Endodermal cell (in vitro differentiated cells): ENCODE measurements around the gene HADHB. TPM values are rescaled to one million over a fixed set of nuclear protein-coding genes. Genes with fewer than 3 reads are reported as not detected.

Source experiments
- DNase-seq: peaks from one replicate; pipeline ENCODE4 v3.0.0-alpha.2; 2017
- H3K27ac ChIP-seq: 2 replicates; pipeline ENCODE4 v1.5.1; 2013; ENCODE audit warnings: mild to moderate bottlenecking, low read depth, low read length, moderate library complexity
- H3K27me3 ChIP-seq: 2 replicates; pipeline ENCODE4 v1.6.1; 2013; ENCODE audit warnings: mild to moderate bottlenecking, low read length, moderate library complexity; ENCODE audit not compliant: insufficient read depth, control insufficient read depth, poor library complexity, severe bottlenecking
- H3K36me3 ChIP-seq: 2 replicates; pipeline ENCODE4 v1.7.0; 2013; ENCODE audit warnings: mild to moderate bottlenecking, low read length, moderate library complexity; ENCODE audit not compliant: control insufficient read depth, insufficient read depth
- H3K4me1 ChIP-seq: one replicate; pipeline ENCODE4 v1.7.0; 2013; ENCODE audit warnings: low read length; ENCODE audit not compliant: control insufficient read depth, insufficient read depth
- H3K4me3 ChIP-seq: 2 replicates; pipeline ENCODE4 v1.5.1; 2013; ENCODE audit warnings: mild to moderate bottlenecking, low read length, moderate library complexity
- H3K9ac ChIP-seq: 2 replicates; pipeline ENCODE4 v1.6.1; 2013; ENCODE audit warnings: mild to moderate bottlenecking, low read length, moderate library complexity; ENCODE audit not compliant: poor library complexity, severe bottlenecking; ENCODE audit errors: extremely low read depth
- H3K9me3 ChIP-seq: 2 replicates; pipeline ENCODE4 v1.6.1; 2013; ENCODE audit warnings: mild to moderate bottlenecking, low read length, moderate library complexity; ENCODE audit not compliant: control insufficient read depth
- H3K27ac Mint-ChIP-seq: 2 replicates; pipeline ENCODE4 v1.8.0; 2020; ENCODE audit warnings: mixed read lengths
- H3K27me3 Mint-ChIP-seq: 2 replicates; pipeline ENCODE4 v1.8.0; 2021; ENCODE audit warnings: mild to moderate bottlenecking, mixed read lengths; ENCODE audit not compliant: insufficient read depth
- H3K36me3 Mint-ChIP-seq: 2 replicates; pipeline ENCODE4 v1.8.0; 2020; ENCODE audit warnings: low read depth, mixed read lengths
- H3K4me1 Mint-ChIP-seq: 2 replicates; pipeline ENCODE4 v1.8.0; 2020; ENCODE audit warnings: mixed read lengths
- H3K4me3 Mint-ChIP-seq: 2 replicates; pipeline ENCODE4 v1.8.0; 2020; ENCODE audit warnings: mild to moderate bottlenecking, moderate library complexity, mixed read lengths
- H3K9me3 Mint-ChIP-seq: 2 replicates; pipeline ENCODE4 v1.8.0; 2020; ENCODE audit warnings: mild to moderate bottlenecking, mixed read lengths
- WGBS, 2 experiments: methylation state at CpG; one replicate each; pipeline versions ENCODE4 v1.1.5 to v1.1.7; 2013; ENCODE audit warnings: missing lambda C conversion rate in 2 of 2, mixed read lengths in 1 of 2; ENCODE audit not compliant: insufficient coverage in 1 of 2, insufficient read length in 1 of 2; 5-methylcytosine and 5-hydroxymethylcytosine counted together
- total RNA-seq, 2 donors: library from RNA; stranded (reverse); fragmentation: NEBNext Ultra II Directional in 1 of 2; extraction: Animal tissue kit (Norgen Biotek cat#: 25700) in 1 of 2; gene quantifications; 2 replicates in 1 of 2; 3 replicates in 1 of 2; pipeline ENCODE4 v1.2.1, GENCODE V29; 2021
- TF ChIP-seq, protein P1 (sequence below): fragments of 200-600 bp; sonication (generic); conservative IDR thresholded peaks from 2 replicates; pipeline ENCODE4 v1.5.0; 2021; ENCODE audit warnings: antibody characterized with exemption, mild to moderate bottlenecking

HADHB gene
- total RNA-seq, 2 donors from 2014 or later = 37.8 to 41.0 TPM

DNA sequence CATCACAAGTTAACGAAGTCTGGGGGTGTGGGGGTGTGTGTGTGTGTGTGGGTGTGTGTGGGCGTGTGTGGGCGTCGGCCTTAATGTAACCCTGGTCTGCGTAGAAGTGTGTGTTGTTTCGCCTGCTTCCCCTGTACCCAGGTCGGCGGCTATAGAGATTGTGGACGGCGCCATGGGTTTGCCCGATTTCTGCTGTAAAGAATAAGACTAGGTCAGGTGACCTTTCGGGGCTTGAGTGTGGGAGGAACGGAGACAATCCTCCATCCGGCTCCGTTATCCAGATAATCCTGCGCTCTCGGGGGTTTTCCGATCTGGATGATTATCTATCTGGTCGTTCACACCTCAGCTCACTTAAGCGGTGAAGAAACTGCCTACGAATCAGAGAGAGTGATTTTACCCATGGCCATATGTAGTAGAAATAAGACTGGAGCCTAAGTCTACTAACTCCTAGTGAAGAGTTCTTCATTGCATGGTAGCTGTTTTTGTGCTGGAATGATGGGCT, 543 bp downstream of the HADHB start:
- Mint-ChIP-seq H3K27me3 (peaks cover 4% of the 10 kb centered on the region), H3K36me3 (no peaks in the 10 kb centered on the region), H3K9me3 (no peaks in the 10 kb centered on the region), H3K4me1 (peaks cover 32% of the 10 kb centered on the region), H3K4me3 (peak overlapping the region; percentile 97), H3K27ac (peak overlapping the region; percentile 100)
- Histone ChIP-seq H3K9me3 (no peaks in the 10 kb centered on the region), H3K4me1 (no peaks in the 10 kb centered on the region), H3K27ac (no peak overlapping the region), H3K27me3 (no peaks in the 10 kb centered on the region), H3K36me3 (no peaks in the 10 kb centered on the region), H3K9ac (peak overlapping the region; percentile 58), H3K4me3 (peak overlapping the region; percentile 90)
- TF ChIP-seq, protein P1, sequence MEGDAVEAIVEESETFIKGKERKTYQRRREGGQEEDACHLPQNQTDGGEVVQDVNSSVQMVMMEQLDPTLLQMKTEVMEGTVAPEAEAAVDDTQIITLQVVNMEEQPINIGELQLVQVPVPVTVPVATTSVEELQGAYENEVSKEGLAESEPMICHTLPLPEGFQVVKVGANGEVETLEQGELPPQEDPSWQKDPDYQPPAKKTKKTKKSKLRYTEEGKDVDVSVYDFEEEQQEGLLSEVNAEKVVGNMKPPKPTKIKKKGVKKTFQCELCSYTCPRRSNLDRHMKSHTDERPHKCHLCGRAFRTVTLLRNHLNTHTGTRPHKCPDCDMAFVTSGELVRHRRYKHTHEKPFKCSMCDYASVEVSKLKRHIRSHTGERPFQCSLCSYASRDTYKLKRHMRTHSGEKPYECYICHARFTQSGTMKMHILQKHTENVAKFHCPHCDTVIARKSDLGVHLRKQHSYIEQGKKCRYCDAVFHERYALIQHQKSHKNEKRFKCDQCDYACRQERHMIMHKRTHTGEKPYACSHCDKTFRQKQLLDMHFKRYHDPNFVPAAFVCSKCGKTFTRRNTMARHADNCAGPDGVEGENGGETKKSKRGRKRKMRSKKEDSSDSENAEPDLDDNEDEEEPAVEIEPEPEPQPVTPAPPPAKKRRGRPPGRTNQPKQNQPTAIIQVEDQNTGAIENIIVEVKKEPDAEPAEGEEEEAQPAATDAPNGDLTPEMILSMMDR = no peak
- 0 to 1% methylated on average over 9 to 21 of the region's 21 CpGs for WGBS, 2 experiments
- DNase-seq = peak; percentile 79

DNA sequence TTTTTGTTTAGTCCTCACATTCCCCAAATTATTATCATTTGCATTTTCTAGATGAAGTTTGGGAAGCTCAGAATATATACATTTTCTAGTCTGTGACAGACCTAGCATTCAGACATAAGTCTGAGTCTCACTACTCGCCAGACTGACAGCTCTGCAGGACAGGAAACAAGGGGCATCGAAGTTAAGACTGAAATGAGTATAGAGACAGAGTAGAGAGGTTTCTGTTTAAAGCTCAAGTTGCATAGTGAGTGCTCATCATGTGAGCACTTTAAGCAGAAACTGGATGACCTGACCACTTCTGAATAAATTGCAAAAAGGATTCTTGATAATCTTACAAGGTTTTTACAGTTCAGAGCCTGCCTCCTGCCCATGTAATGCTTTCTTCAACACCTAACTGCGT, 1.1 kb downstream of the HADHB start:
- Mint-ChIP-seq H3K4me3 (peak overlapping the region; percentile 97), H3K27ac (peak overlapping the region; percentile 100), H3K36me3 (no peaks in the 10 kb centered on the region), H3K27me3 (peaks cover 4% of the 10 kb centered on the region), H3K4me1 (peaks cover 28% of the 10 kb centered on the region), H3K9me3 (no peaks in the 10 kb centered on the region)
- no peak overlapping the region for H3K27ac ChIP-seq
- H3K27me3 ChIP-seq = no peaks in the 10 kb centered on the region
- H3K4me1 ChIP-seq = no peaks in the 10 kb centered on the region
- no peaks in the 10 kb centered on the region for H3K9me3 ChIP-seq
- TF ChIP-seq, protein P1 = no peak
- 18 to 34% methylated on average over 3 of the region's 3 CpGs for WGBS, 2 experiments
- peak overlapping the region; percentile 58 for H3K9ac ChIP-seq
- no peaks in the 10 kb centered on the region for H3K36me3 ChIP-seq
- DNase-seq = no peak
- H3K4me3 ChIP-seq = peak overlapping the region; percentile 90

DNA sequence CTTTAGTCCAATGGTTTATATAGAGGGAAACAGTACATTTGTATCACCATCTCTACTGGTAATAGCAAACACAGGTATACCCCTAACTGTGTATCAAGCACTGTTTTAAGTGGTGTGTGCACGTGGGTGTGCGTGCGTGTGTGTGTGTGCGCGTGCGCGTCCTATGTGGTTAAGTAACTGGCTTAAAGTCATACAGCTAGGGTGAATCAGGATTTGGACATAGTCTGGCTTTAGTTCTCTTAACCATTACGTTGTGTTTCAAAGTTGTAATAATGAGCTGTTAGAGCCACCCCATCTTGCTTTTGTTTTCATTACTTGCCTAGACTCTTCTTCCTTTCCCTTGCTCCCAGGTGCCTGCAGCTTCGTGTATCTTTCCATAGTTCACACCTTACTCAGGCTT, 2.1 kb downstream of the HADHB start:
- H3K4me1 Mint-ChIP-seq = peaks cover 24% of the 10 kb centered on the region
- Histone ChIP-seq H3K9ac (no peak overlapping the region), H3K4me3 (peak overlapping the region; percentile 90), H3K9me3 (no peaks in the 10 kb centered on the region), H3K4me1 (no peaks in the 10 kb centered on the region), H3K36me3 (no peaks in the 10 kb centered on the region), H3K27ac (no peak overlapping the region), H3K27me3 (no peaks in the 10 kb centered on the region)
- TF ChIP-seq, protein P1 = no peak
- no peak for DNase-seq
- no peak overlapping the region for H3K27ac Mint-ChIP-seq
- H3K36me3 Mint-ChIP-seq = no peaks in the 10 kb centered on the region
- peaks cover 4% of the 10 kb centered on the region for H3K27me3 Mint-ChIP-seq
- WGBS, 2 experiments = 93 to 94% methylated on average over 9 of the region's 9 CpGs
- H3K9me3 Mint-ChIP-seq = no peaks in the 10 kb centered on the region
- H3K4me3 Mint-ChIP-seq = peak overlapping the region; percentile 97
